GM19455 (cell line): ENCODE results near the gene FAHD2A.
"Not testable (repeated sequence)": the region's sequence is repeated elsewhere in the genome, so short reads cannot be mapped to it uniquely, and the experiment has no call there.

ENCODE experiments used
- ATAC-seq: cut with Tn5 transposase; IDR thresholded peaks from one replicate; pipeline ENCODE4 v1.9.1; 2021; ENCODE audit not compliant: unreplicated experiment

The FAHD2A gene

DNA sequence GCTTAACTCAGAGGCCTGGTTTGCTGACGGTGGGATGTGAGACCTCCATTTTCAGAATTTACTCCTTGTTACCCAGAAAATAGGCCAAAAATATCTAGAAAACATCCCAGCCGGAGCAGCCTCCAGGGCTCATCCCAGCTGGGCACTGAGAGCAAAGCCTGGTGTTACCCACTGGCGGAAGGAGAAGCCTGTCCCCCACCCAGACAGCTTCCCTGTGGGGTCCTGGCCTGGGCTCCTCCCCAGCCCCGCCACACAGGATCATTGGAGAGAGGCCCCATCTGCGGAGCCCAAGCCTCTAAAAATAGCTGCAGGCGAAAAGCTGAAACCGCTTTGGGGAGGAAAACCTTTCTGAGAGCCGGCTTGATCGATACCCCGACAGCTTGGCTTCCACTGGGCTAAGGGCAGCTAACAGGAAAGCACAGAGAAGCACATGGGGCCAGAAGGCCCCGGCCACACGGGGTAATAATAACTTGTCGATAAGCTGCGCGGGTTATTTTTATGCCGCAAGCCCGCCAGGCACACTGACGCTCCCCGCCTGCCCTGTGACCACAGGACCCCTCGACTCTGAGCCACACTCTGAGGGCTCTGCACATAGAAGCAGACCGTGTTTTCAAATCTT, 26.9 kb upstream of the FAHD2A start:
- no peak for ATAC-seq

DNA sequence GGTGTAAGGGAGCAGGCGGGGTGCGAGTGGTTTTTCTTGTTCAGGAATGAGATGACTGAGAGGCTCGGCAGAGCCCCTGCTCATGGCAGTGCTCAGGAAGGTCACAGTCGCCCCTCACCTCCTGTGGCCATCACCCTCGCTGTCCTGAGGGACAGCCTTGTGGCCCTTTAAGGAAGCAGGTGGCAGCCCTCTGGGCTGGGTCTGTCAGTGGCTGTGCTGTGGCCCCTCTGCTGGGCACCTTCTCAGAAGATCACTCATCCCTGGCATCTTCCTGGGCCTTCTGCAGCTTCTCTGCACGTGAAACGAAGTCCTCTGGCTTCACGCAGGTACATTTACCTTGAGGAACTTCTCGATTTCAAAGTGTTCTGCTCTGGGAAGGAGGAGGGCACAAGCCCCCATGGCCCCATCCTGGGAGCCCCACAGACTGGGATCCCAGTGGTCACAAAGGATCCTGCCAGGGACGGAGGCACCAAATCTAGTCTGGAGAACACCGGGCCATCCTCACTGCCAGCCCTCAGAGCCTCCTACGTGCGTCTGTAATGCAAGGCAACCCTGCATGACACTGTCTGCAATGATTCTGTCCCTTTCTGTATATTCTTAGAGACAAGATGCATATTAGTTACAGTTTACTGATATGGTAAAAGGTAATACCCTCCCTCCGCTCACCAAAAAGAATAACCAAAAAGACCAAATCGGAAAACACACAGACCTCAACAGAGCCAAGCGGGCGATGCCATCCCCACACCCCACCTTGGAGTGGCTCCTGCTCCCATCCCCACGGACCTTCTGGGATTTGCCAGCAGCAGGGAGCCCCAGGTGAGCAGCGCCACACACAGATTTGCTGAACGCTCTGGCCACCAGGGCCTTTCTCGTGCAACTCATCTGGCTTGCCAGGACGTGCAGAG, 25.9 kb upstream of the FAHD2A start:
- ATAC-seq, result no peak

DNA sequence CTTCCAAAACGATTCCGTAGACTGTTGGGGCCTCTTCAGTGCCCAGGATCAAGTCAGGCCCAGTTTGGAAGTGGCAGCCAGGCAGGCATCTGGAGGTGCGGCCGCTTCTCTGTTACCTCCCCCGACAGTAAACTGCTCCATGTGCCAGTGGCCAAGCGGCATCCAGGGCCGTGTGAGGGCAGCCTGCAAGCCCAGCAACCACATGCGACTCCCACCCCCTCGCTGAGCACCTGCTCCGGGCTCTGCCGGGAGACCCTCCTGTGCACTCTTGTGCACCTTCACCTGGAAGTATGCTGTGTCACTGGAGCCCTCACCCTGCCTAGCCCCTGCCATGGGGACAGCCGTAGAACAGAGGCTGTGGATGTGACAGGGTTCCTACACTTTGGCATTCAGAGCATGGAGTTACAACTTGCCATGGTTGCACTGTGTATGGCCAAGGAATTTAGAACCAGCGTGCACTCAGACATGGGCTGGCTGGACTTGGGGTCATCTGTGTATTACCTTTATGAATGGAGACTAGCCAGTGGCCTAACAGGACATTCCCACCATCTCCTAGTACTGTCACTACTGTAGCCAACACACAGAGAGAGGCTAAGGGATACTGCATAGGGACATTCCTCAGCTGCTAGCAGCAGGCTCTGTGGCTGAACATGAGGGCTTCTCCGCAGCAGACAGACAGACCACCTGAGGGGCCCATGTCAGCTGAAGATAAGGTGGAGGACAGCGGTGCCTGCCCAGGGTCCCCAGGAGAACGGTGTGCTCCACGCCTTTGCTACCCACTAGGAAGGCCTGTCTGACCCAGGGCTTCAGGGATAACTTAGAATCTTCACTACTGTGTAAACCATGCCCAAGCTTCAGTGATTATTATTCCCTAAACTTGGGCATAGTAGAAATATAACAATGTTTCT, 25.0 kb upstream of the FAHD2A start:
- no peak for ATAC-seq

DNA sequence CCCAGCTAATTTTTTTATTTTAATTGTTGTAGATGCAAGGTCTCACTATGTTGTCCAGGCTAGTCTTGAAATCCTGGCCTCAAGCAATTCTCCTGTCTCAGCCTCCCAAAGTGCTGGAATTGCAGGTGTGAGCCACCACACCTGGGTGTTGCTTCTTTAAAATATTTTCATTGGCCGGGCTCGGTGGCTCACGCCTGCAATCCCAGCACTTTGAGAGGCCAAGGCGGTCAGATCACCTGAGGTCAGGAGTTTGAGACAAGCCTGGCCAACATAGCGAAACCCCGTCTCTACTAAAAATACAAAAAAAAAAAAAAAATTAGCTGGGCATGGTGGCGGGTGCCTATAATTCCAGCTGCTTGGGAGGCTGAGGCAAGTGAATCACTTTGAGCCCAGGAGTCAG, 24.2 kb upstream of the FAHD2A start:
- not testable (repeated sequence) for ATAC-seq

DNA sequence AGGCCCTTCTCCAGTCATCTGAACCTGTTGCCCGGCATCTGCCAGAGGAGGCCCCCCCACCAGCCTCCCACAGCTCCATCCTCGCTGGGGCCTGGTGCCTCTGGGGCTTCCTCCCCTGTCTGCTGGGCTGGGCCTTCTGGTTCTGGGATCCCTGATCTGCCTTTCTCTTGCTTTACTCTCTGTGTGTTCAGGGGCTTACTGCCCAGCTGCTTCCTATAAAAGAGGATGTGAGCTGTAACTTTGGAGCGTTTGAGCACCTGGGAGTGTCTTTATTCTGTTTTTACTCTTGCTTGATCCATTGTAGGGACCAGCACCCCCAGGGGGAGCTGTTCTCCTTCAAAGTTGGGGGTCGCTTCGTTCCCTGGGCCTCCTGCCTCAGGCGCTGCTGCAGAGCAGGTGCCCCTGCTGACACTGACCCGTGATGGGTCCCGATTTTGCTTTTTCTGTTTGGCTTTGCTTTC, 23.1 kb upstream of the FAHD2A start:
- no peak for ATAC-seq

GRCh38 chr2:95380280-95380679, 22.2 kb upstream of the FAHD2A start:
- no peak for ATAC-seq

DNA sequence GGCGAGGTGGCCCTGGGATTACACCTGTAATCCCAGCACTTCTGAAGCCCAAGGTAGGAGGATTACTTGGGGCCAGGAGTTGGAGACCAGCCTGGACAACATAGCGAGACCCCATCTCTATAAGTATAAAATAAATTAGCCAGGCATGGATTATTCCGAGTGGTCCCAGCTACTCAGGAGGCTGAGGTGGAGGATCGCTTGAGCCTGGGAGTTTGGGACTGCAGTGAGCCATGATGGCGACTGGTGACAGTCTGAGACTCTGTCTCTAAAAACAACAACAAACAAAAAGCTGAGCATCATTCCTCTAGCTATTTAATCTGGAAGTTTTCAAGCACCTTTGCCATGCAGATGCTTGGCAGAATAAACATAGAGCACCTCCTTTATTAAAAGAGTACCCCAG, 21.8 kb upstream of the FAHD2A start:
- no peak for ATAC-seq

DNA sequence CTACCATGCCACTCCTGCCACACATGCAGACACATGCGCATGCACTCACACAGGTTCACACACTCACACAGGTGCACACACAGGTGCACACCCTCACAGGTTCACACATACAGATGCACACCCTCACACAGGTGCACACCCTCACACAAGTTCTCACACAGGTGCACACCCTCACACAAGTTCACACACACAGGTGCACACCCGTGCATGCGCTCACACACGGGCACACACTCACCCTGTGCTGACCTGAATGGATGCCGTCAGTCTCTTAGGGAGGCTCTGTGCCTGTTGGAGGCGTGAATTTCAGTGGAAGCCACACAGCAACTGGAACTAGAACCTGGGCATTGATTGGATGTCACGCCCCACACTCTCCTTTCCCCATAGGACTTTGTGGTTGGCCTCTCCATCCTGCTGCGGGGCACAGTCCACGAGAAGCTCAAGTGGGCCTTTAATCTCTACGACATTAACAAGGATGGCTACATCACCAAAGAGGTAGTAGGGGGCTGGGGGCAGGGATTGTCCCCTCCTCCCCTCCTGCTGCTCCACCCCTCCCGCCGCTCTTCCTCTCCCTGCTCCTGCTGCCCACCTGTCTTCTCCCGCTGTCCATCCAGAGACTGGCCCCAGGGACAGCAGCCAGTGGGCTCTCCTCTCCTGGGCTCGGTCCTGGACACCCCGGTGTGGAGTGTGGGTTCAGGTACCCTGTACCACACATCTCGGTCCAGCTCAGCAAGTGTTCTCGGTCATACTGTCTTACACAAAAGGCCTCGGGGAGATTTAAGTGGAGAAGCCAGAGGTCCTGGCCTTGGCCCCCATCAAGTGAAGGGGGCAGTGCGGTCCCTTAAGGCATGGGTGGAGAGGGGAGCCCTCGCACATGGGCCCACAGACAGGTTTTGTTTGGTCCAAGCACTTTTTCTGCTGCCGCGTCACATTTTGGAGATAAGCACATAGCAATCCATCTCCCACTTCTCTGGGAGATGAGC, 21.0 kb upstream of the FAHD2A start:
- no peak for ATAC-seq

DNA sequence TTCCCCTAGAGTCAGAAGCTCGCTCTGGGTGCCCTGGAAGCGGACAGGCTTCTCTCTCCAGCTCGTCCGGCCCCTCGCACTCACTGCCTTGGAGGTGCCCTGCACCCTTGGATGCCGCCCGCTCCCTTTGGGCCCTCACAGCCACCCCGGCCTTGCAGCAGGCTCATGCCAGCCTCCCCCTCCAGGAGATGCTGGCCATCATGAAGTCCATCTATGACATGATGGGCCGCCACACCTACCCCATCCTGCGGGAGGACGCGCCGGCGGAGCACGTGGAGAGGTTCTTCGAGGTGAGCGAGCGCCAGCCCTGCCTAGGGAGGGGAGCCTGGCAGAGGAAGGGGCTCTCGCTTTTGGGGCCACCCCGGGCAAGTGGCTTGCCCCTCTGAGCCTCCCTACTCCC, 20.3 kb upstream of the FAHD2A start:
- ATAC-seq, result no peak

DNA sequence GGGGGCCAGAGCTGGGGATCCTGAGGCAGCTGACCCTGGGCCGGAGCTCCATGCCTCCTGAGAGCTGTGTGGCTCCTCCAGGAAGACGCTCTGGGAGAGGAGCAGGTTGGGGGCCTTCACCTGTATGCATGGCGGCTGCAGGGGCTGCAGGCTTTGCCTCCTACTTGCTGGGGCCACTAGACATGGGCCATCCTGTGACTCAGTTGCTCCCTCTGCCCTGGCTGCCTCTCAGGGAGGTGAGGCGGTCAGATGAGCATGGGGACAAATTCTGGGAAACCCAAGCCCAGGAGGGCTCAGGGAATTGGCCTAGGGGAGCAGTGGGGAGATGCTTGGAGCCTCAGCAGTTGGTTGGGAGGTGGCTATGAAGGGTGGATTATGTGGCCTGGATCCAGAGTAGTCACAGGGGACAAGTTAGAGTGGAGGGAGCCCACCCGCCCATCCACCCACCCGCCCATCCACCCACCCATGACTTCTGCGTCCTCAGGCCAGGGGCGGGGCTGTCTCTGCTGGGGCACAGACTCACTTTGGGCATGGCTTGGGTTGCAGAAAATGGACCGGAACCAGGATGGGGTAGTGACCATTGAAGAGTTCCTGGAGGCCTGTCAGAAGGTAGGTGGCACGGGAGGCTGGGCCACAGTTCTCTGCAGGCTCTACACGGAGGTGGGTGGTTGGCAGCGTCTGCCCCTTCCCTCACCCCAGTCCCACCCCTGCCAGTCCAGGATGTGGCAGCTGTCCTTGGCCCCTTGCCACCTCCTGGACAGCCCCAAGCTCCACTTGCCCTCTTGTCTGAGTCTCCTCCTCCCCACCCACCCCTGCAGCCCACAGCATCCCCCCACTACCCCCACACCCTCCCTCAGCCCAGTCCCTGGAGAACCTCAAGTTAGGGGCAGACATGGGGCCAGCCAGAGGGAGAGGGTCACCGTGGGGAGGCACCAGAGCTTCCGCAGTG, 19.5 kb upstream of the FAHD2A start:
- no peak for ATAC-seq

- ATAC-seq, result no peak
Observed at GRCh38 chr2:95383635-95384027, 18.9 kb upstream of the FAHD2A start.

DNA sequence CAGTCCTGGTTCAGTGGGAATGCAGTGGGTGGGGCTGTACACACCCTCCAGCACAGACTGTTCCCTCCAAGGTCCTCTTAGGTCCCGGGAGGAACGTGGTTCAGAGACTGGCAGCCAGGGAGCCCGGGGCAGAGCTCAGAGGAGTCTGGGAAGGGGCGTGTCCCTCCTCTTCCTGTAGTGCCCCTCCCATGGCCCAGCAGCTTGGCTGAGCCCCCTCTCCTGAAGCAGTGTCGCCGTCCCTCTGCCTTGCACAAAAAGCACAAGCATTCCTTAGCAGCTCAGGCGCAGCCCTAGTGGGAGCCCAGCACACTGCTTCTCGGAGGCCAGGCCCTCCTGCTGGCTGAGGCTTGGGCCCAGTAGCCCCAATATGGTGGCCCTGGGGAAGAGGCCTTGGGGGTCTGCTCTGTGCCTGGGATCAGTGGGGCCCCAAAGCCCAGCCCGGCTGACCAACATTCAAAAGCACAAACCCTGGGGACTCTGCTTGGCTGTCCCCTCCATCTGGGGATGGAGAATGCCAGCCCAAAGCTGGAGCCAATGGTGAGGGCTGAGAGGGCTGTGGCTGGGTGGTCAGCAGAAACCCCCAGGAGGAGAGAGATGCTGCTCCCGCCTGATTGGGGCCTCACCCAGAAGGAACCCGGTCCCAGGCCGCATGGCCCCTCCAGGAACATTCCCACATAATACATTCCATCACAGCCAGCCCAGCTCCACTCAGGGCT, 17.5 kb upstream of the FAHD2A start:
- no peak for ATAC-seq

DNA sequence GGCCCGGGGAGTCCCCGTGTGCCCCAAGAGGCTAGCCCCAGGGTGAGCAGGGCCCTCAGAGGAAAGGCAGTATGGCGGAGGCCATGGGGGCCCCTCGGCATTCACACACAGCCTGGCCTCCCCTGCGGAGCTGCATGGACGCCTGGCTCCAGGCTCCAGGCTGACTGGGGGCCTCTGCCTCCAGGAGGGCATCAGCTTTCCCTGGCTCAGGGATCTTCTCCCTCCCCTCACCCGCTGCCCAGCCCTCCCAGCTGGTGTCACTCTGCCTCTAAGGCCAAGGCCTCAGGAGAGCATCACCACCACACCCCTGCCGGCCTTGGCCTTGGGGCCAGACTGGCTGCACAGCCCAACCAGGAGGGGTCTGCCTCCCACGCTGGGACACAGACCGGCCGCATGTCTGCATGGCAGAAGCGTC, 16.9 kb upstream of the FAHD2A start:
- no peak for ATAC-seq

DNA sequence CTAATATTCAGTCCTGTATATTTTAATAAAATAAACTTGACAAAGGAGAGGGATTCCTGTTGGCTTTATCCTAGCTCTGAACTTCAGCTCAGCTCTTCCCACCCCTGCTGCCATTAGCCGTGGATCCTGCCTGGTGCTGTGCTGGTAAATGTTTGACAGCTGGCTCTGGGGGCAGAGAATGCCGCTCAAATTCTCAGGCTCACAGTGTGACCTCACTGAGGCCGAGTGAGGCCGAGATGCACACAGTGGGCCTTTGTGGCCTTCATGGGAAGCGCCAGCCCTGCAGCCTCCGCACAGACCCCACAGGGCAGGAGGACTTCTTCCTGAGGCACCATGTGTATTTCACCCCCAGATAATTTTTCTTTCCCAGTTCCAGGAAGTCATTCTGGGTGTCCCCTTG, 16.5 kb upstream of the FAHD2A start:
- no peak for ATAC-seq

GRCh38 chr2:95387358-95387757, 15.2 kb upstream of the FAHD2A start:
- no peak for ATAC-seq

DNA sequence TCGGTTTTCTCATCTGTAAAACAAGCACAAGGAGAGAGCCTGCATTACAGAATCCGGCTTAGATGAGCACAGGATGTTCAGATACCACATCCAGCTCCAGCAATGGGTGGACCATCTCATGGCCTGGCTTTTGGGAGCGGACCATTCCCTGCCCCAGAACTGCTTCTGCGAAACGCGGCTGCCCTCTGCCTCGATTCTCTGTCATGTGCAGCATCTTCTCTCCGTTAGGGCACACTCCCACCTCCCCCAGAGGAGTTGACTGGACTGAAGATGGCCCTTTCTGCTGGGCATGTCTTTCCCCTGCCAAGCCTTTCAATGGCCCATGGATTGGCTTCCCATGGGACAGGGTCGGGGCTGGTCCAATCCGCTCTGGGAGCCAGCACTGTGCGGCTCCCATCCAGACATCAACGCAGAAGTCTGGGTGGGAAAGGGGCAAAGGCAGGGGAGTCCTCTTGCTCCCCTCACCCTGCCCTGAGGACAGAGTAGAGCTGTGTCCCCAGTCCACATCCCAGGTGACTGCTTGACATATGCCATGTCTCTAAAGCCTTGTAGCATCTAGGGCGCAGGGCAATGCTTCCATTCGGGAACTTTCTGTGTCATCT, 14.3 kb upstream of the FAHD2A start:
- no peak for ATAC-seq

GRCh38 chr2:95388856-95389244, 13.7 kb upstream of the FAHD2A start:
- no peak for ATAC-seq
